Mesenchymal stem cell (in vitro differentiated cells and primary cell): ENCODE measurements around the gene POU6F1.

Source experiments
- DNase-seq: peaks from one replicate; pipeline ENCODE4 v3.0.0-alpha.2; 2013
- H2AFZ ChIP-seq: one replicate; pipeline ENCODE4 v1.6.1; 2013; ENCODE audit warnings: low read depth, mild to moderate bottlenecking, control low read depth, inconsistent platforms, low read length, moderate library complexity
- H2AK5ac ChIP-seq: 2 replicates; pipeline ENCODE4 v1.6.1; 2013; ENCODE audit warnings: low read length, moderate library complexity, mild to moderate bottlenecking, inconsistent platforms; ENCODE audit not compliant: severe bottlenecking
- H2BK120ac ChIP-seq: one replicate; pipeline ENCODE4 v1.6.1; 2013; ENCODE audit warnings: low read depth, mild to moderate bottlenecking, inconsistent platforms, low read length, moderate library complexity
- H2BK12ac ChIP-seq, 2 experiments: one replicate each; pipeline ENCODE4 v1.6.1; 2013; ENCODE audit warnings: inconsistent platforms in 2 of 2, low read length in 2 of 2, mild to moderate bottlenecking in 2 of 2, moderate library complexity in 2 of 2, control low read depth in 1 of 2
- H2BK15ac ChIP-seq: one replicate; pipeline ENCODE4 v1.6.1; 2013; ENCODE audit warnings: mild to moderate bottlenecking, low read depth, inconsistent platforms; ENCODE audit not compliant: poor library complexity, severe bottlenecking
- H2BK5ac ChIP-seq: 2 replicates; pipeline ENCODE4 v1.6.1; 2013; ENCODE audit warnings: low read depth, mild to moderate bottlenecking, low read length, control low read depth, inconsistent platforms; ENCODE audit not compliant: poor library complexity, severe bottlenecking
- H3K14ac ChIP-seq, 2 experiments: one replicate each; pipeline ENCODE4 v1.6.1; 2013; ENCODE audit warnings: inconsistent platforms in 2 of 2, low read length in 2 of 2, control low read depth in 1 of 2, mild to moderate bottlenecking in 1 of 2, moderate library complexity in 1 of 2
- H3K18ac ChIP-seq, 2 experiments: one replicate each; pipeline ENCODE4 v1.6.1; 2013; ENCODE audit warnings: inconsistent platforms in 2 of 2, low read length in 2 of 2, control low read depth in 1 of 2, low read depth in 1 of 2, mild to moderate bottlenecking in 1 of 2
- H3K23ac ChIP-seq, 2 experiments: one replicate each; pipeline ENCODE4 v1.6.1; 2013; ENCODE audit warnings: inconsistent platforms in 2 of 2, low read length in 2 of 2, mild to moderate bottlenecking in 2 of 2, moderate library complexity in 2 of 2, control low read depth in 1 of 2
- H3K27ac ChIP-seq: 2 replicates; pipeline ENCODE4 v1.5.1; 2013; ENCODE audit warnings: mild to moderate bottlenecking, moderate library complexity, low read length, control low read depth, inconsistent platforms; ENCODE audit not compliant: poor library complexity, severe bottlenecking
- H3K27me3 ChIP-seq, 2 experiments: 2 replicates each; pipeline versions ENCODE4 v1.6.1 to v1.7.0; 2013; ENCODE audit warnings: low read length in 2 of 2, mild to moderate bottlenecking in 2 of 2, moderate library complexity in 2 of 2, control low read depth in 1 of 2, inconsistent platforms in 1 of 2; ENCODE audit not compliant: control insufficient read depth in 1 of 2, insufficient read depth in 1 of 2
- H3K36me3 ChIP-seq, 2 experiments: 2 replicates each; pipeline versions ENCODE4 v1.6.1 to v1.7.0; 2013; ENCODE audit warnings: low read length in 2 of 2, control low read depth in 1 of 2, inconsistent platforms in 1 of 2, low read depth in 1 of 2, mild to moderate bottlenecking in 1 of 2; ENCODE audit not compliant: insufficient read depth in 2 of 2, control insufficient read depth in 1 of 2
- H3K4ac ChIP-seq, 2 experiments: one replicate each; pipeline ENCODE4 v1.6.1; 2013; ENCODE audit warnings: inconsistent platforms in 2 of 2, low read length in 2 of 2, mild to moderate bottlenecking in 2 of 2, moderate library complexity in 2 of 2, control low read depth in 1 of 2, low read depth in 1 of 2
- H3K4me1 ChIP-seq: 2 replicates; pipeline ENCODE4 v1.6.1; 2013; ENCODE audit warnings: low read depth, low read length, control low read depth; ENCODE audit not compliant: control insufficient read depth, insufficient read depth
- H3K4me2 ChIP-seq: 2 replicates; pipeline ENCODE4 v1.6.1; 2013; ENCODE audit warnings: low read length, mild to moderate bottlenecking, inconsistent platforms; ENCODE audit not compliant: poor library complexity, severe bottlenecking
- H3K4me3 ChIP-seq, 2 experiments: 2 replicates each; pipeline versions ENCODE4 v1.5.1 to v1.7.0; 2013; ENCODE audit warnings: low read length in 2 of 2, mild to moderate bottlenecking in 2 of 2, control low read depth in 1 of 2, low read depth in 1 of 2; ENCODE audit not compliant: insufficient read depth in 1 of 2
- H3K79me1 ChIP-seq: replicated peaks from 2 replicates; pipeline ENCODE4 v1.6.1; 2013; ENCODE audit warnings: mild to moderate bottlenecking, control low read depth, low read length, inconsistent platforms; ENCODE audit not compliant: poor library complexity, severe bottlenecking
- H3K9ac ChIP-seq: 2 replicates; pipeline ENCODE4 v1.7.0; 2013; ENCODE audit warnings: mild to moderate bottlenecking, low read length, moderate library complexity
- H3K9me3 ChIP-seq: 2 replicates; pipeline ENCODE4 v1.7.0; 2013; ENCODE audit warnings: mild to moderate bottlenecking, low read length; ENCODE audit not compliant: control insufficient read depth
- H4K8ac ChIP-seq: one replicate; pipeline ENCODE4 v1.6.1; 2013; ENCODE audit warnings: inconsistent platforms, mild to moderate bottlenecking, low read length, moderate library complexity
- H4K91ac ChIP-seq: one replicate; pipeline ENCODE4 v1.6.1; 2013; ENCODE audit warnings: mild to moderate bottlenecking, low read length, inconsistent platforms
- WGBS: methylation state at CpG from one replicate; pipeline ENCODE4 v1.1.7; 2013; ENCODE audit warnings: mixed read lengths; 5-methylcytosine and 5-hydroxymethylcytosine counted together

Gene POU6F1

GRCh38 chr12:51210690-51211395, 7.0 kb downstream of the POU6F1 start:
- Histone ChIP-seq H2BK5ac (no peak overlapping the region), H3K9ac (no peak overlapping the region), H4K91ac (no peak overlapping the region), H3K4me3 (no peak overlapping the region), H3K4ac (no peak overlapping the region), H3K4me2 (no peak overlapping the region), H3K27ac (no peak overlapping the region), H3K4me1 (no peaks in the 10 kb centered on the region), H2AFZ (no peak overlapping the region), H4K8ac (no peak overlapping the region), H3K27me3 (no peaks in the 10 kb centered on the region), H3K36me3 (peaks cover 5 to 10% of the 10 kb centered on the region in 2 experiments), H3K18ac (no peak overlapping the region), H2BK12ac (no peak overlapping the region), H2BK120ac (no peak overlapping the region), H3K14ac (no peak overlapping the region), H3K9me3 (no peaks in the 10 kb centered on the region), H3K79me1 (no peaks in the 10 kb centered on the region), H2BK15ac (no peak overlapping the region), H2AK5ac (no peak overlapping the region), H3K23ac (no peak overlapping the region)
- WGBS: 86% methylated on average over 2 of the region's 2 CpGs
- no peak for DNase-seq

- H4K91ac ChIP-seq: no peak overlapping the region
- no peak for DNase-seq
- H3K4me2 ChIP-seq: no peak overlapping the region
- H2BK120ac ChIP-seq: no peak overlapping the region
- no peak overlapping the region for H2AK5ac ChIP-seq
- no peak overlapping the region for H3K9ac ChIP-seq
- H3K79me1 ChIP-seq: no peaks in the 10 kb centered on the region
- WGBS: 94% methylated on average over 2 of the region's 2 CpGs
- H2BK12ac ChIP-seq: no peak overlapping the region
- no peak overlapping the region for H2AFZ ChIP-seq
- H3K9me3 ChIP-seq: no peaks in the 10 kb centered on the region
- no peak overlapping the region for H2BK5ac ChIP-seq
- no peak overlapping the region for H3K4me3 ChIP-seq
- H3K27me3 ChIP-seq: no peaks in the 10 kb centered on the region
- peaks cover 5 to 10% of the 10 kb centered on the region in 2 experiments for H3K36me3 ChIP-seq
- H3K14ac ChIP-seq: no peak overlapping the region
- H2BK15ac ChIP-seq: no peak overlapping the region
- H3K4ac ChIP-seq: no peak overlapping the region
- H3K4me1 ChIP-seq: peaks cover 2% of the 10 kb centered on the region
- no peak overlapping the region for H3K18ac ChIP-seq
- H4K8ac ChIP-seq: no peak overlapping the region
- no peak overlapping the region for H3K23ac ChIP-seq
- no peak overlapping the region for H3K27ac ChIP-seq
Observed at GRCh38 chr12:51209259-51209658, 8.6 kb downstream of the POU6F1 start.

GRCh38 chr12:51208016-51208660, 9.7 kb downstream of the POU6F1 start:
- Histone ChIP-seq H2BK12ac (no peak overlapping the region), H3K4ac (no peak overlapping the region), H3K9ac (no peak overlapping the region), H4K91ac (no peak overlapping the region), H2BK120ac (no peak overlapping the region), H3K9me3 (no peaks in the 10 kb centered on the region), H2BK15ac (no peak overlapping the region), H3K4me3 (no peak overlapping the region), H3K79me1 (no peaks in the 10 kb centered on the region), H3K36me3 (peaks cover 5 to 17% of the 10 kb centered on the region in 2 experiments), H2AK5ac (no peak overlapping the region), H3K14ac (no peak overlapping the region), H2AFZ (no peak overlapping the region), H3K27ac (no peak overlapping the region), H4K8ac (no peak overlapping the region), H3K4me2 (no peak overlapping the region), H3K18ac (no peak overlapping the region), H3K23ac (no peak overlapping the region), H3K4me1 (peaks cover 2% of the 10 kb centered on the region), H2BK5ac (no peak overlapping the region), H3K27me3 (no peaks in the 10 kb centered on the region)
- 95% methylated on average over 6 of the region's 7 CpGs for WGBS
- DNase-seq: no peak

GRCh38 chr12:51205350-51205749, 12.5 kb downstream of the POU6F1 start:
- H3K79me1 ChIP-seq: no peaks in the 10 kb centered on the region
- no peak overlapping the region for H2BK5ac ChIP-seq
- H3K4me3 ChIP-seq: no peak overlapping the region
- no peak overlapping the region for H3K4ac ChIP-seq
- H3K18ac ChIP-seq: no peak overlapping the region
- H3K27ac ChIP-seq: no peak overlapping the region
- H3K4me1 ChIP-seq: peaks cover 2% of the 10 kb centered on the region
- no peak overlapping the region for H2BK15ac ChIP-seq
- no peaks in the 10 kb centered on the region for H3K9me3 ChIP-seq
- H3K4me2 ChIP-seq: no peak overlapping the region
- H4K8ac ChIP-seq: no peak overlapping the region
- no peak overlapping the region for H4K91ac ChIP-seq
- WGBS: 98% methylated on average over 6 of the region's 6 CpGs
- H2AFZ ChIP-seq: no peak overlapping the region
- no peak overlapping the region for H3K9ac ChIP-seq
- H3K36me3 ChIP-seq: peaks cover 4 to 13% of the 10 kb centered on the region in 2 experiments
- H3K27me3 ChIP-seq: no peaks in the 10 kb centered on the region
- no peak for DNase-seq
- no peak overlapping the region for H3K23ac ChIP-seq
- H2AK5ac ChIP-seq: no peak overlapping the region
- H2BK120ac ChIP-seq: no peak overlapping the region
- no peak overlapping the region for H2BK12ac ChIP-seq
- H3K14ac ChIP-seq: no peak overlapping the region
